B cell (primary cell): Measurements from ENCODE around the gene HS3ST3A1. TPM values are rescaled to one million over a fixed set of nuclear protein-coding genes. Genes with fewer than 3 reads are reported as not detected.

Source experiments
- ATAC-seq: fragments of 200-7000 bp; cut with Tn5 transposase; one replicate; pipeline ENCODE4 v1.10.0; 2021; ENCODE audit warnings: low read depth, mild to moderate bottlenecking, moderate number of reproducible peaks, moderate library complexity
- CTCF ChIA-PET: fragments of 350-600 bp; sonication (Branson Sonifier 250); formaldehyde crosslinking; loops from one replicate; lab custom pipeline; 2021; ENCODE audit warnings: antibody characterized with exemption, inconsistent platforms; lab: Charles Lee
- POLR2A ChIA-PET: fragments of 350-600 bp; sonication (Branson Sonifier 250); formaldehyde crosslinking; loops from one replicate; lab custom pipeline; 2021; ENCODE audit warnings: antibody characterized with exemption; lab: Charles Lee
- DNase-seq: peaks from one replicate; pipeline ENCODE4 v3.0.0; 2013
- H2AFZ ChIP-seq: 2 replicates; pipeline ENCODE4 v1.6.1; 2012; ENCODE audit warnings: mild to moderate bottlenecking, low read depth, low read length; ENCODE audit not compliant: insufficient read depth, poor library complexity, severe bottlenecking
- H3K27ac ChIP-seq, 2 donors: 1 replicate in 1 of 2; 2 replicates in 1 of 2; pipeline ENCODE4 v1.5.1; 2012 to 2013; ENCODE audit warnings: low read length in 2 of 2, mild to moderate bottlenecking in 2 of 2, moderate library complexity in 1 of 2
- H3K27me3 ChIP-seq, 4 experiments: fragments of 200-600 bp in 1 of 4; sonication (generic) in 1 of 4; replicated peaks in 1 of 4; 1 replicate in 2 of 4; 2 replicates in 2 of 4; pipeline versions ENCODE4 v1.6.1 to v1.7.0; 2013 to 2016; ENCODE audit warnings: low read length in 3 of 4, mild to moderate bottlenecking in 2 of 4, mixed read lengths in 1 of 4, moderate library complexity in 1 of 4; ENCODE audit not compliant: insufficient read depth in 4 of 4, control insufficient read depth in 3 of 4; ENCODE audit errors: control extremely low read depth in 1 of 4
- H3K36me3 ChIP-seq, 2 experiments: replicated peaks in 1 of 2; 1 replicate in 1 of 2; 2 replicates in 1 of 2; pipeline versions ENCODE4 v1.6.1 to v1.7.1; 2013; ENCODE audit warnings: low read length in 1 of 2; ENCODE audit not compliant: insufficient read depth in 2 of 2, control insufficient read depth in 1 of 2; ENCODE audit errors: control extremely low read depth in 1 of 2, extremely low read depth in 1 of 2
- H3K4me1 ChIP-seq, 2 donors: fragments of 200-600 bp in 1 of 2; sonication (generic) in 1 of 2; 1 replicate in 1 of 2; 2 replicates in 1 of 2; pipeline versions ENCODE4 v1.5.1 to v1.6.1; 2013 to 2017; ENCODE audit warnings: low read length in 2 of 2; ENCODE audit not compliant: control insufficient read depth in 2 of 2, insufficient read depth in 2 of 2
- H3K4me2 ChIP-seq: replicated peaks from 2 replicates; pipeline ENCODE3; 2012; ENCODE audit warnings: mild to moderate bottlenecking, low read depth, low read length; ENCODE audit not compliant: poor library complexity, severe bottlenecking
- H3K4me3 ChIP-seq, 5 experiments: fragments of 200-600 bp in 1 of 5; sonication (generic) in 1 of 5; 1 replicate in 3 of 5; 2 replicates in 2 of 5; pipeline versions ENCODE4 v1.5.1 to v1.7.0; 2011 to 2016; ENCODE audit warnings: low read length in 4 of 5, mild to moderate bottlenecking in 4 of 5, low read depth in 2 of 5, control low read depth in 1 of 5, moderate library complexity in 1 of 5; ENCODE audit not compliant: insufficient read depth in 1 of 5; ENCODE audit errors: control extremely low read depth in 1 of 5, extremely low read depth in 1 of 5
- H3K79me2 ChIP-seq: fragments of 200-600 bp; sonication (generic); one replicate; pipeline ENCODE4 v1.6.0; 2016; ENCODE audit warnings: low read length; ENCODE audit not compliant: control insufficient read depth, insufficient read depth
- H3K9ac ChIP-seq: fragments of 200-600 bp; sonication (generic); 2 replicates; pipeline ENCODE4 v1.6.1; 2017; ENCODE audit warnings: mild to moderate bottlenecking, low read length, moderate library complexity
- H3K9me3 ChIP-seq, 3 donors: one replicate each; pipeline versions ENCODE4 v1.6.1 to v1.7.1; 2013; ENCODE audit warnings: low read length in 2 of 3; ENCODE audit not compliant: control insufficient read depth in 2 of 3, insufficient read depth in 1 of 3; ENCODE audit errors: control extremely low read depth in 1 of 3
- H4K20me1 ChIP-seq: 2 replicates; pipeline ENCODE4 v1.6.0; 2012; ENCODE audit warnings: mild to moderate bottlenecking, low read length; ENCODE audit not compliant: insufficient read depth, control insufficient read depth, poor library complexity, severe bottlenecking
- H3K27ac Mint-ChIP-seq: one replicate; pipeline ENCODE4 v1.8.0; 2021; ENCODE audit warnings: mixed read lengths
- H3K27me3 Mint-ChIP-seq: one replicate; pipeline ENCODE4 v1.8.0; 2021; ENCODE audit warnings: mixed read lengths
- H3K4me1 Mint-ChIP-seq: one replicate; pipeline ENCODE4 v1.8.0; 2021; ENCODE audit warnings: mixed read lengths
- H3K4me3 Mint-ChIP-seq: one replicate; pipeline ENCODE4 v1.8.0; 2021; ENCODE audit warnings: mixed read lengths
- H3K9me3 Mint-ChIP-seq: one replicate; pipeline ENCODE4 v1.8.0; 2022; ENCODE audit warnings: mixed read lengths; ENCODE audit not compliant: insufficient read depth
- CTCF ChIP-seq: fragments of 200-600 bp; IDR thresholded peaks from one replicate; pipeline ENCODE4 v1.8.0; 2022; ENCODE audit warnings: antibody characterized with exemption, mild to moderate bottlenecking
- EZH2 ChIP-seq: IDR thresholded peaks from 2 replicates; pipeline ENCODE4 v1.6.1; 2012; ENCODE audit warnings: borderline replicate concordance, low read depth, mild to moderate bottlenecking, moderate library complexity, low read length; ENCODE audit not compliant: insufficient read depth, poor library complexity, severe bottlenecking
- WGBS: methylation state at CpG from one replicate; pipeline ENCODE4 v1.1.5; 2013; ENCODE audit warnings: missing lambda C conversion rate; ENCODE audit not compliant: insufficient coverage; 5-methylcytosine and 5-hydroxymethylcytosine counted together
- intact Hi-C: fragments of 100-400 bp; cut with micrococcal nuclease; formaldehyde crosslinking; loops from one replicate; pipeline ENCODE4 v1.10.0; 2022
- polyA plus RNA-seq: library from polyadenylated mRNA; depleted of rRNA; stranded (reverse); fragments of >200 nt; gene quantifications from 2 replicates; pipeline ENCODE4 v1.2.3, GENCODE V29; 2012
- total RNA-seq, 2 donors: library from RNA; stranded (reverse); fragments of 120-200 nt in 1 of 2; gene quantifications; 1 replicate in 1 of 2; 2 replicates in 1 of 2; pipeline versions ENCODE4 v1.2.3 to v1.2.4, GENCODE V29; 2013 to 2022

Gene HS3ST3A1
- total and polyA plus RNA-seq, 2 donors (not counting 1 experiment from before 2014, with no cell fraction given), result 0.17 to 0.75 TPM

- Histone ChIP-seq H3K9ac (no peak overlapping the region), H3K4me2 (no peak overlapping the region), H2AFZ (no peak overlapping the region), H3K27me3 (no peaks in the 10 kb centered on the region), H3K4me3 (no peak overlapping the region), H3K36me3 (no peaks in the 10 kb centered on the region), H3K9me3 (no peaks in the 10 kb centered on the region), H3K79me2 (no peaks in the 10 kb centered on the region), H3K4me1 (no peaks in the 10 kb centered on the region), H3K27ac (no peak overlapping the region), H4K20me1 (no peaks in the 10 kb centered on the region)
- Mint-ChIP-seq H3K27ac (no peak overlapping the region), H3K27me3 (peaks cover 23% of the 10 kb centered on the region), H3K4me1 (no peaks in the 10 kb centered on the region), H3K4me3 (no peak overlapping the region), H3K9me3 (peaks cover 7% of the 10 kb centered on the region)
- WGBS, result 64% methylated on average over 6 of the region's 7 CpGs
- ChIA-PET CTCF (no interaction called here), POLR2A (no interaction called here)
- ATAC-seq, result no peak
- intact Hi-C loops, result no loop called here
- no peak for DNase-seq
- TF ChIP-seq EZH2 (no peak), CTCF (no peak)
These were observed 32.9 kb downstream of the HS3ST3A1 start for GRCh38 chr17:13568582-13569397.

GRCh38 chr17:13563866-13564265, 37.9 kb downstream of the HS3ST3A1 start:
- H3K4me2 ChIP-seq, result no peak overlapping the region
- ATAC-seq, result no peak
- TF ChIP-seq EZH2 (no peak), CTCF (no peak)
- WGBS, result no CpG with 5 or more reads among the region's 3 CpGs
- H3K27me3 ChIP-seq, result no peaks in the 10 kb centered on the region
- no peaks in the 10 kb centered on the region for H3K36me3 ChIP-seq
- no peaks in the 10 kb centered on the region for H3K4me1 ChIP-seq
- no peak overlapping the region for H3K4me3 ChIP-seq
- Mint-ChIP-seq H3K4me3 (no peak overlapping the region), H3K27ac (no peak overlapping the region), H3K4me1 (no peaks in the 10 kb centered on the region), H3K9me3 (peaks cover 7% of the 10 kb centered on the region), H3K27me3 (no peaks in the 10 kb centered on the region)
- no peak overlapping the region for H3K9ac ChIP-seq
- no peak overlapping the region for H2AFZ ChIP-seq
- ChIA-PET POLR2A (no interaction called here), CTCF (interaction anchor here (0.6 kb wide), 1 partner anchor 29 kb away, joined by 3 read pairs; no protein-coding TSS in a partner anchor)
- no peaks in the 10 kb centered on the region for H4K20me1 ChIP-seq
- H3K79me2 ChIP-seq, result no peaks in the 10 kb centered on the region
- intact Hi-C loops, result no loop called here
- H3K9me3 ChIP-seq, result no peaks in the 10 kb centered on the region
- DNase-seq, result no peak
- H3K27ac ChIP-seq, result no peak overlapping the region
